Glomerular endothelial cell (primary cell): ENCODE results near the gene NCOA7. TPM values are rescaled to one million over a fixed set of nuclear protein-coding genes. Genes with fewer than 3 reads are reported as not detected.

Experiments used
- DNase-seq: peaks from one replicate; pipeline ENCODE4 v3.0.0-alpha.2; 2011; ENCODE audit warnings: low read depth, low spot score; ENCODE audit errors: extremely low read depth
- total RNA-seq: library from RNA; depleted of rRNA; stranded (reverse); fragments of >200 nt; gene quantifications from 2 replicates; pipeline ENCODE4 v1.2.3, GENCODE V29; 2015

Gene NCOA7
- total RNA-seq: 33.1 and 66.8 TPM in 2 replicates

DNA sequence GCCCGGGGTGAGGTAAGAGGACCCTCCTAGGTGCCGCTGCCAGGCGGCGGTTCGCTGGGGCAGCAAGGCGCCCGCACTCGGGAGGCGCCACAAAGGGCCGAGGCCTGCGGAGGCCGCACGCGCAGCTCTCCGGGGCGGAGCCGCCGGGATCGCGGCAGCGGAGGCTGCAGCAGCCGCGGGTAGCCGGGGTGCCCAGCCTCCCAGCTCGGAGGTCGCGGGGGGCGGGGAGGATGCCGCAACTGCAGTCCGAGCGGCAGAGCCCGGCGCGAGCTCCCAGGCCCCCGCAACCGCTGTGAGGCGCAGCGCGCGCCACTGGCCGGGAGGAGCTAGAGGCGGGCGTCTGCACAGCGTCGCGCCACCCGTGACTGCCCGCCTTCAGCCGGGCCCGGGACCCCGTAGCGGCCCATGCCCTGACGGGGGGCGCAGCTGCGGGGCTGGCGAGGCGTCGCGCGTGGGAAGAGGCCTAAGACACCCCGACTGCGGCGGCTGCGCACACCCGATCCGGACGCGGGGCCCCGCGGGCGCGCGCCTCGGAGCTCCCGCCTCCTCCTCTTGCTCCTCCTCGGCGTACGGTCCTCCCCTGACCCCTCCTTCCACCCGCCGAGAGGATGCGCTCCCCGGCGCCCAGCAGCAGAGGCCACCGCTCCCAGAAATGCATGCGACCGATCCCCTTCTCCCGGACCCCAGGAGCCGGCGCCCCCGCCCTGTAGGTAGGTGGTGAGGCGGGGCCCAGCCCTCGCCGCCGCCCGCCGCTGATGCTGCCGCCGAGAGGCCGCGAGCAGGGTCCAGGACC, at the start of gene NCOA7:
TSS of gene NCOA7 (plus strand) at position 603 of the 793 bp plus-strand sequence. CDS start 24,395 bp downstream, outside the sequence.
- DNase-seq: no peak

DNA sequence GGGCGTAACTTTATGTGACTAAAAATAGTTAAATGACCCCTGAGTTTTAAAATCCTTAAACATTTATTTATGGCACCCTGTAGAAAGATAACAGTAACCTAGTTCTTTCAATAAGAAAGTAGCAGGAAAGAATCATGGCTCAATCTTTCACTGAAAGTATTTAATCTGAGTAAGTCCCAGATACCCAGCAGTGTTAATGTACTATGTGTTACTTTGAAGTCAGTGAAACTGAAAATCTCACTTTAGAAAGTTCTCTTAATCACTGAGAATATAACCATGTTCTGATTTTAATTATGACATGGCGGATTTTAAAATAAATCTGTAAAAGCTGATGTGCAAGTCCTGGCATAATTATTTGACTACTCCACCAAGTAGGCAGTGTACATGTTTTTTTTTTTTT, 49.4 kb upstream of the NCOA7 start:
- DNase-seq: no peak

- no peak for DNase-seq
Observed at GRCh38 chr6:125742024-125742423, 48.7 kb upstream of the NCOA7 start.

GRCh38 chr6:125742464-125743120, 48.2 kb upstream of the NCOA7 start:
- no peak for DNase-seq

- DNase-seq: no peak
Observed at GRCh38 chr6:125743604-125744003, 47.2 kb upstream of the NCOA7 start.

GRCh38 chr6:125745281-125746018, 45.3 kb upstream of the NCOA7 start:
- DNase-seq: no peak

GRCh38 chr6:125746019-125746414, 44.7 kb upstream of the NCOA7 start:
- DNase-seq: no peak

- DNase-seq: no peak
Observed at GRCh38 chr6:125746731-125747588, 43.8 kb upstream of the NCOA7 start.

DNA sequence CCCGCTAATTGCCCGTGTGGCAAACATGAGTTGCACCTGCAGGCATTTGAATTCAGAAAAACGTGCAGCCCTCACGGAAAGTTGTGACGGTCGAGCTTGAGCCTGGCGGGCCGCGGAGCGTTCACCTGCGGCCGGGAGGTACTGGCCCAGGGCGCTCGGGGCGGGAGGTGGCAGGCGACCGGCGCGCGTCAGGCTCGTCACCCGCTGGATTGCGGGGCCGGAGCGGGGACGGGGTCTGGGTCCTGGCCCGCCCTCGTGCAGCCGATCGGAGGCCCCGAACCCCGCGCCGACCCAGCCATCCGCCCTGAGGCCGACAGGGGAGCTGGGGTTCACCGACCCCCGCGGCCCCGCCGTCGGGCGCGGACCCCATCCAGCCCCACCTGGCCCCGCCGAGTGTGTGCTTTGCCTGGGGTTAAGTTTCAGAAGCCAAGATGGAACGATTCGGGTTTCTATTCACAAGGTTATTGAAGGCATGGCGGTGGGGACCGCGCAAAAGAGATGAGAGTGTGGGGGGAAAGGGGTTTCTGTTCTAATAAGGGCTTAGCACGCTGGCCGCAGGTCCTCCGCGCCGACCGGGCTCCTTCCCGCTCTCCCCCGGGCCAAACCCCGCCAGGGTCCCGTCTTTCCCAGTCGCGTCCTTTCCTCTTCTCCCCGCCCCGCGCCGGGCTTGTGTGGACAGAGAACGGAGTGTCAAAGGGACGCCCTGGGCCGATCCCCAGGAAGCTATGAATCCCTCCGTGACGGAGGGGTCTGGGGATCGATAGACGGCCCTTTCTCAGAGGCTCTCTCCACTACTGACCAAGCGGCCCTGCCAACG, 43.0 kb upstream of the NCOA7 start:
- no peak for DNase-seq

- no peak for DNase-seq
Observed at GRCh38 chr6:125748406-125749172, 42.2 kb upstream of the NCOA7 start.

GRCh38 chr6:125749173-125749864, 41.4 kb upstream of the NCOA7 start, which contains the start of gene HEY2:
Gene HEY2 (plus strand): TSS chr6:125749632. CDS start chr6:125749777, 145 bp downstream.
- no peak for DNase-seq

- no peak for DNase-seq
Observed at GRCh38 chr6:125749865-125750691, 40.7 kb upstream of the NCOA7 start.

DNA sequence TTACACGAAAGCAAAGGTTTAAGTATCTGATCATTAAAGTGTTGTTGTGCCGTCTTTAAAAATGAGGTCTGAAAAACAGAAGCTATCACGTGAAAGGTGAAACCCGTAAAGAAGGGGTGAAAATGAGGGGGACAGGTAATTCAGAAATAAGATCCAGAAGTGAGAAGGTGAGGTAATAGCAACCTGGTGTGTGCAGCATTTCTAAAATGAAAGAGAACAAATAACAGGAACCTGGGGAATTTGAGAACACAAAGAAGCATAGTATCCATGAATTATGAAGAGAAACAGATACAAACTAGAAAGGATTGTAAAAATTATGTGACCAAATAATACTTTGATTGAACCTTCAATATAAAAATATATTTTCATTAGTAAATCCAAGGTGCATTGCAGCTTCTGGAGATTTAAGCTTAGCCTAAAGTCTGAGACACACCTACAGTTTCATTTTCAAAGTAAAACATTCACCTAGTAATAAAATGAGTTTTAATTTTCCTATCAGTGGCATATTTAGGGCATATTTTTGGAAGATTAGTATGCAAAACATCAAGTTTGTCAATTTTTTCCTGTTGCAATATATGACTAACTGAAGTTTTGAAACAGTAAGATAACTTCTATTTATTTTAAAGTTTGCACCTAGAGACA, 39.9 kb upstream of the NCOA7 start:
- DNase-seq: no peak

DNA sequence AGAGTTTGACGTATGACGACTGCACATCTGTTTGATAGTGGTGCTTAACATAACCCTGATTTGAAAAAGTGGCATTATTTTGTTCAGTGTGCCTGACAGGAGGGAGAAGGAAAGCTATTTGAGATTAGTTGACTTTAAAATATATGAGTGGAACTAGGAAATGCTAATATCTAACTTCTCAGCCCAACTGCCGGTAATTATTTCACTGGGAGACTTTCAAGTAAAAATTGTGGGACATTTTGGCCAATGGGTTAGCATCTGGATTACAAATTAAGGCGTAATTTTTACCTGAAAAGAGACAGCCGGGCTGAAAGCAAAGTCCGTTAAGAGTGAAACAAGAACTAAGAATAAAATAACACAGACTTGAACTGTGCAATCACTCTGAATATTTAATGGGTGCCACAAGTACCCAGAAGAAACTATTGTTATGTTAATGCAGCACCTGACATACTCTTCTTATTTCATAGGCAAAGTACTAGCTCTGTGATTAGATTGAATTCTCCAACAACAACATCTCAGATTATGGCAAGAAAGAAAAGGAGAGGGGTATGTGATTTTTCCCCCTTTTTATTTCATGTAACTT, 39.3 kb upstream of the NCOA7 start:
- DNase-seq: no peak

DNA sequence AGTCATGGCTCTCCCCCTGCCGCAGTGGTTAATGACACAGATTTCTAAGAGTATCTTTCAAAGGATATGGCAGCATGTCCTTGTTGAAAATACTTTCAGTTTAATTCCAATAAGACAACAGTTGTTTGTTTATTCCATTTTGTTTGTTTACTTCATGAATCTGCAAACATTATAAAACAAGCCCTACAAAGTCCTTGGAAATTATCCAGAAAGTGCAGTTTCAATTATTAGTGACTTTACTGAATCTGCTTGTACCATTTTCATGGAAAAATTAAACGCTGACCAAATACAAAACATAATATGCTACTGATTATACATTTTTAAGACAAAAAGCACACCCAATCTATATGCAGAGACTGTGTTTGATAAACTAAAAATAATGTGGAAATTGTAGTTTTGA, 38.0 kb upstream of the NCOA7 start:
- no peak for DNase-seq

DNA sequence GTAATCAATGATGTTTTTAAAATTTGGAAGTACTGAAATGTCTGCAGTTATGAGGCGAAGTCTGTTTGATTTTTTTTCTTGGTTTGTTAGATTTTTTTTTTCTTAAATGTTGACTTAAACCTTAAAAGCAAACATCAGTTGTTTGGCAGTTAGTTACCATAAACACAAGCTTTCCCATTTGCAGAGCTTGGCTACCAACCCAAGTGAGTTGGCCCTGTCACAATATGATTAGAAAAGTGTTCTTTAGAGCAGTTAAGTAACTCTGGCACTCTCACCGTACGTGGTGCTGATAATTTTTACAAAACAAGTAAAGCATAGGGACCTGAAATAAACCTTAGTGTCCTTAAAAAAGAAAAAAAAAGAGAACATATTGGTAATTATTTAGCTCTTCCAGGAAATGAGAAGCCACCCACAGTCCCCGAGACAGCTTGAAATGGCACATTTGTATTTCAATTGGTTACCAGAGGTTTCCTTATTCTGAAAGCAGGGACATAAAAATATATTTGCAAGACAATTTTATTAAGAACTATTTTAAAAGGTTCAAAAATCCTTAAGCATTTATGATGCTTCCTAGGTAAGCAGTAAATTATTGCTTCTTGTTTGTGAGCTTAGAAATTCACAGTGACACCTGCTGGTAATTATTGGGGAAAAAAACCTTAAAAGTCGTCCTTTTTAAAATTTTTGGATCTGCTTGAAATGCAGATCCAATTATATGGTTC, 37.4 kb upstream of the NCOA7 start:
- DNase-seq: no peak
